ENCODE measurements around the gene AIMP1.

AIMP1 gene

GRCh38 chr4:106312377-106312776 is 4.0 kb upstream of the AIMP1 start:
- Histone ChIP-seq H3K4me3 (ENCODE audit: low read length) (no peak overlapping the region), H3K79me2 (ENCODE audit: low read length) (peaks cover 56% of the 10 kb centered on the region), H2AFZ (ENCODE audit: low read depth, low read length) (no peak overlapping the region), H3K27me3 (ENCODE audit: low read depth, low read length) (no peaks in the 10 kb centered on the region), H4K20me1 (ENCODE audit: insufficient read depth, low read length) (no peaks in the 10 kb centered on the region), H3K4me2 (ENCODE audit: low read length) (no peak overlapping the region), H3K36me3 (replicated peaks; ENCODE audit: low read depth, low read length) (no peaks in the 10 kb centered on the region), H3K9ac (ENCODE audit: low read length) (no peak overlapping the region), H3K27ac (ENCODE audit: low read length) (no peak overlapping the region), H3K9me3 (ENCODE audit: insufficient read depth, low read length) (no peaks in the 10 kb centered on the region), H3K4me1 (ENCODE audit: low read length) (peaks cover 16% of the 10 kb centered on the region)
- TF ChIP-seq EZH2phosphoT487 (IDR thresholded peaks at IDR 0.05; ENCODE audit: low read depth) (no peak), CTCF (IDR thresholded peaks at IDR 0.05; ENCODE audit: low read depth, low read length) (no peak)

- peaks cover 63% of the 10 kb centered on the region for H3K79me2 ChIP-seq (ENCODE audit: low read length)
- no peaks in the 10 kb centered on the region for H3K9me3 ChIP-seq (ENCODE audit: insufficient read depth, low read length)
- H3K27me3 ChIP-seq (ENCODE audit: low read depth, low read length) = no peaks in the 10 kb centered on the region
- peaks cover 3% of the 10 kb centered on the region for H3K36me3 ChIP-seq (replicated peaks; ENCODE audit: low read depth, low read length)
- peaks cover 23% of the 10 kb centered on the region for H3K4me1 ChIP-seq (ENCODE audit: low read length)
- H3K9ac ChIP-seq (ENCODE audit: low read length) = no peak overlapping the region
- no peak overlapping the region for H3K27ac ChIP-seq (ENCODE audit: low read length)
- H3K4me2 ChIP-seq (ENCODE audit: low read length) = no peak overlapping the region
- no peak overlapping the region for H3K4me3 ChIP-seq (ENCODE audit: low read length)
- no peak for TF ChIP-seq EZH2phosphoT487 (IDR thresholded peaks at IDR 0.05; ENCODE audit: low read depth)
- no peak for TF ChIP-seq CTCF (IDR thresholded peaks at IDR 0.05; ENCODE audit: low read depth, low read length)
- H2AFZ ChIP-seq (ENCODE audit: low read depth, low read length) = no peak overlapping the region
- no peaks in the 10 kb centered on the region for H4K20me1 ChIP-seq (ENCODE audit: insufficient read depth, low read length)
These were observed 3.3 kb upstream of the AIMP1 start for GRCh38 chr4:106312997-106313522.

GRCh38 chr4:106314960-106315359 is 1.4 kb upstream of the AIMP1 start:
- Histone ChIP-seq H3K4me1 (ENCODE audit: low read length) (peaks cover 29% of the 10 kb centered on the region), H3K27me3 (ENCODE audit: low read depth, low read length) (no peaks in the 10 kb centered on the region), H3K9me3 (ENCODE audit: insufficient read depth, low read length) (no peaks in the 10 kb centered on the region), H3K79me2 (ENCODE audit: low read length) (peaks cover 82% of the 10 kb centered on the region), H3K9ac (ENCODE audit: low read length) (peak overlapping the region; percentile 96), H3K27ac (ENCODE audit: low read length) (peak overlapping the region; percentile 83; the same call in 1 of the 2 replicates), H2AFZ (ENCODE audit: low read depth, low read length) (no peak overlapping the region), H3K4me2 (ENCODE audit: low read length) (peak overlapping the region; percentile 83), H3K36me3 (replicated peaks; ENCODE audit: low read depth, low read length) (peaks cover 11% of the 10 kb centered on the region), H4K20me1 (ENCODE audit: insufficient read depth, low read length) (no peaks in the 10 kb centered on the region), H3K4me3 (ENCODE audit: low read length) (peak overlapping the region; percentile 98)
- TF ChIP-seq EZH2phosphoT487 (IDR thresholded peaks at IDR 0.05; ENCODE audit: low read depth) = no peak
- TF ChIP-seq CTCF (IDR thresholded peaks at IDR 0.05; ENCODE audit: low read depth, low read length) = no peak

- Histone ChIP-seq H3K79me2 (ENCODE audit: low read length) (peaks cover 84% of the 10 kb centered on the region), H3K9ac (ENCODE audit: low read length) (peak overlapping the region; percentile 96), H3K27me3 (ENCODE audit: low read depth, low read length) (no peaks in the 10 kb centered on the region), H3K4me3 (ENCODE audit: low read length) (peak overlapping the region; percentile 98), H3K4me1 (ENCODE audit: low read length) (peaks cover 29% of the 10 kb centered on the region), H3K9me3 (ENCODE audit: insufficient read depth, low read length) (no peaks in the 10 kb centered on the region), H4K20me1 (ENCODE audit: insufficient read depth, low read length) (no peaks in the 10 kb centered on the region), H3K36me3 (replicated peaks; ENCODE audit: low read depth, low read length) (peaks cover 16% of the 10 kb centered on the region), H3K4me2 (ENCODE audit: low read length) (peak overlapping the region; percentile 83), H3K27ac (ENCODE audit: low read length) (peak overlapping the region; percentile 83), H2AFZ (ENCODE audit: low read depth, low read length) (peak overlapping the region; percentile 69)
- no peak for TF ChIP-seq EZH2phosphoT487 (IDR thresholded peaks at IDR 0.05; ENCODE audit: low read depth)
- TF ChIP-seq CTCF (IDR thresholded peaks at IDR 0.05; ENCODE audit: low read depth, low read length) = no peak
These were observed 828 bp upstream of the AIMP1 start for GRCh38 chr4:106315476-106315967.
